ENCODE measurements around the gene TMEM150B.

Gene TMEM150B

DNA sequence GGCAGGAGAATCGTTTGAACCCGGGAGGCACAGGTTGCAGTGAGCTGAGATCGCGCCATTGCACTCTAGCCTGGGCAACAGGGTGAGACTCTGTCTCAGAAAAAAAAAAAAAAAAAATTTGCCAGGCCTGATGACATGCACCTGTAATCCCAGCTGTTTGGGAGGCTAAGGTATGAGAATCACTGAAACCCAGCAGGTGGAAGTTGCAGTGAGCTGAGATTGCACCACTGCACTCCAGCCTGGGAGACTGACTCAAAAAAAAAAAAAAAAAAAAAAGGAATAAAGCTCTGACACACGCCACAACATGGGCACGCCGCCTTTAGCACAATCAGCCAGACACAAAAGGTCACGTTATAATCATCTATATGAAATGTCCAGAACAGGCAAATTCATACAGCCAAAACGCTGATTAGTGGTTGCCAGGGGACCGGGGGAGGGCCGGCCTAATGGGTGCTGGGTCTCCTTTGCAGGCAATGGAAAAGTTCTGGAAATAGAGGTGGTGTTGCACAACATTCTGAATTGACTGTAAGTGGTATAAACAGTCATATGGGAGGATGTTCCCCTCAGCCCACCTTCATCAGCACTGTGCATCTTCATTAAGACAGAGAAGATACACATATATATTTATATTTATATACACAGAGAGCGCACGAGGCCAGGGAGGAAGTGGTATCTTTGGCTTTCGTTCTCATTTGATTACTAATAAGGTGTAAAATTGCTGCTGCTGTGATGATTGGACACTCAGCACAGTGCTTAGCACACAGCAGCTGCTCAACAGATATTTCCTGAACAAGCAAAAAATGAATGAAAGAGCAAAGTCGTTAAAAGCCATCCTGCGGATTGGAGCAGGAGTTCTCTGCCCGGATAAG lies 49.1 kb downstream of the TMEM150B start:
- DNase-seq: no peak

DNA sequence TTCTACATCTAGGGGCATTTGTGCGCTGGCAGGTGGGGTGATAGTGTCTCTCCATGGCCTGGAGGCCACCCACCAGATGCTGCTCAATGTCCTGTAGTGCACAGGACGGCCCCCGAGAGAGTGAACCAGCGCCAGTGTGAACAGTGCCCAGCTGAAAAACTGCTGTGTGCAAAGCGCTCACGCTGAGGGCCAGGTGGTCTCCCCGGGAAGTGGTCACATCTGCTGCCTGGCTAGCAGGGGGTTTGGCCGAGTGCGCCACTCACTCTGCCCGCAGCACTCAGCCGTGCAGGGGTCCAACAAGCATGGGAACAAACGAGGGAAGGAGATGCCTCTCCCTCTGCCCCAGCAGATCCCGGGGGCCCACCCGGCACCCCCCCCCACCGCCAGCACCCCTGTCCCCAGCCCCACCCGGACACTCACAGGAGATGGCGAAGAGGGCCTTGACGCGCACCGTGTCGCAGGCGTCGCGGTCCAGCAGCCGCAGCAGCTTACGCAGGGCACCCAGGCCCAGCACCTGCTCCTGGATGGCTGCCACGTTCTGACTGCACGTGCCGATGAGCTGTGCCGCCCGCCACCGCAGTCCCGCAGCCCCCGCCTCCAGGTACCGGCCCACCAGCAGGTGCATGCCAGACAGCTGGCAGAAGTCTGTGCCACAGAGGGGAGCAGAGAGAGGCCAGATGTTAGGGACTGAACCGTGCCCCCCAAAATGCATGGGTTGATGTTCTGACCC lies 51.0 kb downstream of the TMEM150B start:
- DNase-seq: no peak

GRCh38 chr19:55272142-55272541 lies 53.0 kb downstream of the TMEM150B start:
- no peak for DNase-seq

DNA sequence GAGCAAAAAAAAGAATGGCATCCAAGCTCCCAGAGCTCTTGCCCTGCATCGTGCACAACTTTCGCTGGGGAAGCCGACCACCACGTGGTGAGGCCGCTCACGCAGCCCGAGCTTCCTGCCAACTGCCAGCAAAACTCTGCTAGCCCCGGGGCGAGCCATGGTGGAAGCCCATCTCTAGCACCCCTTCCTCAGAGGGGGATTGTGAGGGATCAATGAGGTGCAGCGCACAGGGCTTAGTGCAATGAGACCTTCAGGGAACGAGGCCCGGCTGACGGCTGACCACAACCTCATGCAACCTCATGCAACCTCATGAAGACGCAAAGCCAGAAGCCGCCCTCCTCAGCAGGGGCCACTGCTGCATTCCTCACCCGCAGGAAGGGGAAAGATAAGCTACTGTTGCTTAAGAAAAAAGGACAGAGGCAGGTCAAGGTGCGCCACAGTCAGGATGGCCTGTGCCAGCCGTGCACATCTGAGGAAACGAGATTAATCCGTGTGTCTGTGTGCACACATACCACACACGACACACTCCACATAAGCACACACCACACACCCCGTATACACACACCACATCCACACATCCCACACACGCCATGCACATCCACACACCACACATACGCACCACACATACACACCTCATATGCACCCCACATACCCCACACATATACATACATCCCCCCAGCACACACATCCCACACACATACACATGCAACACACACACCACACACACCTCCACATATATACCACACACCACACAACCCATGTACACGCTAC lies 54.8 kb downstream of the TMEM150B start:
- DNase-seq: no peak

DNA sequence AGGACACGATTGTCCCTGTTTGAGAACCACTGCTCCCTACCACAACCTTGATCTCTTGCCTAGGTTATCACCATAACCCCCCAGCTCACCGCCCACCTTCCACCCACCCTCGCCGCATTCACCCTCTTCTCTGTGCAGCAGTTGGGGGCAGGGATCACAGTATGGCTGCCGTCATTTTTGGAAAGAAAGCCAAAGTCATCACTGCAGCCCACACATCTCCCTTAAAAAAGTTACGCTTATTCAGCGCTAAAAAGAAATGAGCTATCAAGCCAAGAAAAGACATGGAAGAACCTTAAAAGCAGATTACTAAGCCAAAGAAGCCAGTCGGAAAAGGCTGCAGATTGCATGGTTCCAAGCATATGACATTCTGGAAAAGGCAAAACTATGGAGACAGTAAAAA lies 55.8 kb downstream of the TMEM150B start:
- no peak for DNase-seq

DNA sequence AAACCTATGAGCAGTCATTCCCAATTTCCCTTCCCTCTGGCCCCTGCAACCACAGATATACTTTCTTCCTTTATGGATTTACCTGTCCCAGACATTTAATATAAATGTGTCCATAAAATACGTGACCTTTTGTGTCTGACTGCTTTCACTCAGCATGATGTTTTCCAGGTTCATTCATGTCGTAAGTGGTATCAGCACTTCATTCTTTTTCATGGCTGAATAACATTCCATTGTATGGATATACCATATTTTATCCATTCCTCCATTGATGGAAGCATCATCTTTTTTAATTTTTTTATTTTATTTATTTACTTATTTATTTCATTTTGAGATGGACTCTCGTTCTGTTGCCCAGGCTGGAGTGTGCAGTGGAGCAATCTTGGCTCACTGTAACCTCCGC lies 58.3 kb downstream of the TMEM150B start:
- DNase-seq: no peak

- DNase-seq: no peak
These were observed 58.7 kb downstream of the TMEM150B start for GRCh38 chr19:55266404-55266803.

- DNase-seq: no peak
These were observed 59.3 kb downstream of the TMEM150B start for GRCh38 chr19:55265723-55266386.

GRCh38 chr19:55265173-55265572 lies 60.0 kb downstream of the TMEM150B start:
- no peak for DNase-seq

DNA sequence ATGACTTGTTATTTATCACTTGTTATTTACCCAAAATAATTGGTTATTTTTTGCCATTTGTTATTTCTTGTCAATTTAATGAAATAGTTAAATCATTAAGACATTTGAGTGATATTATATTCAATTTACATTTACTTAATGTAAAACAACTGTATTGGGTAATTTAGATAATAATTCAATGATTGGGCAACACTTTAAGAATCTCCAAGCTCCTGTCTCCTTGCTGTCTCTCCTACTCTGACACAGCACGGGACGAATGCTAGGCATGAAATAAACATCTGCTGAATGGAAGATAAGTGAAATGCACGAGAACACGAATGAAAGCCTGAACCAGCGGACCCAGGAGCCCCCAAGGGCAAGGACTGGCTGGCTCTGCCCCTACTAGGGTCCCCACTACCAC lies 60.6 kb downstream of the TMEM150B start:
- no peak for DNase-seq
